Renal cortical epithelial cell (primary cell): ENCODE measurements around the gene PPP1R12B. TPM values are rescaled to one million over a fixed set of nuclear protein-coding genes. Genes with fewer than 3 reads are reported as not detected.
A peak's percentile ranks its signal among the peaks of the same experiment; 100 is the strongest.
"Not testable (repeated sequence)": the region's sequence is repeated elsewhere in the genome, so short reads cannot be mapped to it uniquely, and the experiment has no call there.

Experiments used
- DNase-seq: peaks from one replicate; pipeline ENCODE4 v3.0.0-alpha.2; 2011; ENCODE audit warnings: low read depth
- total RNA-seq: library from RNA; depleted of rRNA; stranded (reverse); fragments of >200 nt; gene quantifications from 2 replicates; pipeline ENCODE4 v1.2.3, GENCODE V29; 2014

Gene PPP1R12B
- total RNA-seq, 1 donor from 2014 or later, result 20.1 TPM

- DNase-seq, result not testable (repeated sequence)
Measured at GRCh38 chr1:202479661-202480060, 131.2 kb downstream of the PPP1R12B start.

- not testable (repeated sequence) for DNase-seq
Measured at GRCh38 chr1:202480640-202481039, 132.1 kb downstream of the PPP1R12B start.

GRCh38 chr1:202483362-202483761 is 134.9 kb downstream of the PPP1R12B start:
- DNase-seq, result peak; percentile 80

- DNase-seq, result not testable (repeated sequence)
Measured at GRCh38 chr1:202484032-202484431, 135.5 kb downstream of the PPP1R12B start.

- DNase-seq, result not testable (repeated sequence)
Measured at GRCh38 chr1:202484820-202485219, 136.3 kb downstream of the PPP1R12B start.

- not testable (repeated sequence) for DNase-seq
Measured at GRCh38 chr1:202488178-202488649, 139.7 kb downstream of the PPP1R12B start.

GRCh38 chr1:202489101-202489500 is 140.6 kb downstream of the PPP1R12B start:
- not testable (repeated sequence) for DNase-seq

GRCh38 chr1:202493112-202493511 is 144.6 kb downstream of the PPP1R12B start:
- not testable (repeated sequence) for DNase-seq

- DNase-seq, result peak; percentile 32
Measured at GRCh38 chr1:202498542-202498941, 150.0 kb downstream of the PPP1R12B start.

- not testable (repeated sequence) for DNase-seq
Measured at GRCh38 chr1:202499997-202500396, 151.5 kb downstream of the PPP1R12B start.

GRCh38 chr1:202501281-202501680 is 152.8 kb downstream of the PPP1R12B start:
- DNase-seq, result peak; percentile 45

GRCh38 chr1:202505356-202505755 is 156.9 kb downstream of the PPP1R12B start:
- DNase-seq, result peak; percentile 65

GRCh38 chr1:202505880-202506575 is 157.5 kb downstream of the PPP1R12B start:
- DNase-seq, result not testable (repeated sequence)

GRCh38 chr1:202508863-202509262 is 160.4 kb downstream of the PPP1R12B start:
- DNase-seq, result not testable (repeated sequence)

- DNase-seq, result not testable (repeated sequence)
Measured at GRCh38 chr1:202513875-202514274, 165.4 kb downstream of the PPP1R12B start.

- DNase-seq, result no peak
Measured at GRCh38 chr1:202516434-202516877, 168.0 kb downstream of the PPP1R12B start.

- DNase-seq, result not testable (repeated sequence)
Measured at GRCh38 chr1:202517146-202517545, 168.6 kb downstream of the PPP1R12B start.

- not testable (repeated sequence) for DNase-seq
Measured at GRCh38 chr1:202518180-202518579, 169.7 kb downstream of the PPP1R12B start.

GRCh38 chr1:202518905-202519304 is 170.4 kb downstream of the PPP1R12B start:
- not testable (repeated sequence) for DNase-seq

GRCh38 chr1:202520129-202520856 is 171.8 kb downstream of the PPP1R12B start:
- peak; percentile 28 for DNase-seq

- DNase-seq, result not testable (repeated sequence)
Measured at GRCh38 chr1:202520857-202521216, 172.3 kb downstream of the PPP1R12B start.

- not testable (repeated sequence) for DNase-seq
Measured at GRCh38 chr1:202521484-202521883, 173.0 kb downstream of the PPP1R12B start.

- no peak for DNase-seq
Measured at GRCh38 chr1:202521886-202522285, 173.4 kb downstream of the PPP1R12B start.
